HEK293T (cell line): ENCODE measurements around the gene NCS1.
A peak's percentile ranks its signal among the peaks of the same experiment; 100 is the strongest.

Experiments used
- CTCF ChIA-PET: fragments of 350-600 bp; formaldehyde crosslinking; extraction: SDS; loops from one replicate; lab custom pipeline; 2021; ENCODE audit warnings: antibody characterized with exemption, inconsistent platforms; lab: Yijun Ruan, JAX
- POLR2A ChIA-PET: fragments of 350-600 bp; formaldehyde crosslinking; extraction: SDS; loops from one replicate; lab custom pipeline; 2020; ENCODE audit warnings: antibody characterized with exemption, inconsistent platforms; lab: Yijun Ruan, JAX
- DNase-seq: peaks from one replicate; pipeline ENCODE4 v3.0.0; 2012; ENCODE audit warnings: mixed read lengths; ENCODE audit errors: extremely low spot score
- ARNT ChIP-seq: fragments of 450-650 bp; IDR thresholded peaks from 2 replicates; pipeline ENCODE4 v1.6.1; 2017; ENCODE audit warnings: mild to moderate bottlenecking
- BHLHE40 ChIP-seq: fragments of 450-650 bp; IDR thresholded peaks from 2 replicates; pipeline ENCODE4 v1.6.1; 2016; ENCODE audit warnings: mild to moderate bottlenecking, moderate library complexity, borderline replicate concordance
- CTBP1 ChIP-seq: fragments of 450-650 bp; IDR thresholded peaks from 2 replicates; pipeline ENCODE4 v1.6.1; 2016; ENCODE audit warnings: borderline replicate concordance
- ELF4 ChIP-seq: fragments of 450-650 bp; IDR thresholded peaks from 2 replicates; pipeline ENCODE4 v1.6.1; 2017; ENCODE audit warnings: antibody characterized with exemption
- FOXA1 ChIP-seq: fragments of 450-650 bp; IDR thresholded peaks from 2 replicates; pipeline ENCODE4 v1.6.1; 2016; ENCODE audit warnings: mild to moderate bottlenecking
- FOXK2 ChIP-seq: fragments of 450-650 bp; IDR thresholded peaks from 2 replicates; pipeline ENCODE4 v1.6.1; 2016; ENCODE audit warnings: mild to moderate bottlenecking
- FOXM1 ChIP-seq: fragments of 450-650 bp; IDR thresholded peaks from 2 replicates; pipeline ENCODE4 v1.6.1; 2017; ENCODE audit warnings: mild to moderate bottlenecking, borderline replicate concordance
- HDGF ChIP-seq: fragments of 450-650 bp; IDR thresholded peaks from 2 replicates; pipeline ENCODE4 v1.6.1; 2017; ENCODE audit warnings: antibody characterized with exemption, borderline replicate concordance
- L3MBTL2 ChIP-seq: fragments of 450-650 bp; conservative IDR thresholded peaks from 2 replicates; pipeline ENCODE4 v1.6.1; 2016; ENCODE audit warnings: mild to moderate bottlenecking
- LEF1 ChIP-seq: fragments of 450-650 bp; IDR thresholded peaks from 2 replicates; pipeline ENCODE4 v1.6.1; 2017; ENCODE audit warnings: mild to moderate bottlenecking, borderline replicate concordance
- NFRKB ChIP-seq: fragments of 450-650 bp; IDR thresholded peaks from 2 replicates; pipeline ENCODE4 v1.6.1; 2016; ENCODE audit warnings: mild to moderate bottlenecking, moderate library complexity
- PKNOX1 ChIP-seq: fragments of 450-650 bp; IDR thresholded peaks from 2 replicates; pipeline ENCODE4 v1.6.1; 2016
- SP1 ChIP-seq: fragments of 450-650 bp; IDR thresholded peaks from 2 replicates; pipeline ENCODE4 v1.6.1; 2017
- SUZ12 ChIP-seq: fragments of 450-650 bp; IDR thresholded peaks from 2 replicates; pipeline ENCODE4 v1.6.1; 2016; ENCODE audit warnings: mild to moderate bottlenecking
- TARDBP ChIP-seq: fragments of 450-650 bp; IDR thresholded peaks from 2 replicates; pipeline ENCODE4 v1.6.1; 2016
- ZNF384 ChIP-seq: fragments of 450-650 bp; IDR thresholded peaks from 2 replicates; pipeline ENCODE4 v1.6.1; 2016

The NCS1 gene

GRCh38 chr9:130172161-130172857 is at the start of gene NCS1:
Gene NCS1 (plus strand): TSS chr9:130172404. CDS start chr9:130172664, 260 bp downstream.
- ChIA-PET POLR2A (no interaction called here), CTCF (no interaction called here)
- DNase-seq, result peak; percentile 88
- no peak for TF ChIP-seq LEF1
- TF ChIP-seq CTBP1, result no peak
- TF ChIP-seq HDGF, result no peak
- no peak for TF ChIP-seq FOXK2
- TF ChIP-seq ZNF384, result no peak
- TF ChIP-seq BHLHE40, result no peak
- TF ChIP-seq SP1, result no peak
- no peak for TF ChIP-seq TARDBP
- TF ChIP-seq NFRKB, result no peak
- no peak for TF ChIP-seq ELF4
- TF ChIP-seq L3MBTL2, result no peak
- TF ChIP-seq PKNOX1, result no peak
- TF ChIP-seq SUZ12, result no peak
- no peak for TF ChIP-seq FOXA1
- TF ChIP-seq ARNT, result no peak
- no peak for TF ChIP-seq FOXM1

- ChIA-PET CTCF (interaction anchor here (0.7 kb wide), 1 partner anchor 8 kb away, joined by 3 read pairs; no protein-coding TSS in a partner anchor), POLR2A (no interaction called here)
- DNase-seq, result no peak
- no peak for TF ChIP-seq FOXK2
- no peak for TF ChIP-seq FOXA1
- TF ChIP-seq TARDBP, result no peak
- no peak for TF ChIP-seq SUZ12
- no peak for TF ChIP-seq SP1
- no peak for TF ChIP-seq CTBP1
Measured at GRCh38 chr9:130122456-130122855, 49.7 kb upstream of the NCS1 start.

- POLR2A ChIA-PET, result interaction anchor here (1.2 kb wide), 1 partner anchor 16 kb away, joined by 3 read pairs; no protein-coding TSS in a partner anchor
- CTCF ChIA-PET, result interaction anchor here (0.5 to 0.6 kb wide), 2 partner anchors 106 to 120 kb away, joined by 3 read pairs; no protein-coding TSS in a partner anchor
- no peak for DNase-seq
- TF ChIP-seq ARNT (no peak), FOXK2 (no peak), NFRKB (no peak), ELF4 (no peak), TARDBP (no peak), BHLHE40 (no peak), SP1 (no peak), LEF1 (no peak), L3MBTL2 (no peak), SUZ12 (no peak), PKNOX1 (no peak), FOXM1 (no peak), ZNF384 (no peak), HDGF (no peak), FOXA1 (no peak), CTBP1 (no peak)
Measured at GRCh38 chr9:130124085-130124860, 47.9 kb upstream of the NCS1 start.

GRCh38 chr9:130126721-130127433 is 45.3 kb upstream of the NCS1 start:
- ChIA-PET CTCF (no interaction called here), POLR2A (no interaction called here)
- DNase-seq, result no peak
- TF ChIP-seq FOXA1 (no peak), TARDBP (no peak), PKNOX1 (no peak), ZNF384 (no peak), ELF4 (no peak), SP1 (no peak)

- ChIA-PET CTCF (no interaction called here), POLR2A (no interaction called here)
- TF ChIP-seq ZNF384 (no peak), ARNT (no peak), TARDBP (no peak), FOXK2 (no peak), BHLHE40 (no peak), FOXM1 (no peak), SUZ12 (no peak), LEF1 (no peak), HDGF (no peak), NFRKB (no peak), ELF4 (no peak), CTBP1 (no peak), PKNOX1 (no peak)
- no peak for DNase-seq
Measured at GRCh38 chr9:130128251-130128650, 44.0 kb upstream of the NCS1 start.
